ENCODE data around the gene TRERF1.
"Not testable (repeated sequence)": the region's sequence is repeated elsewhere in the genome, so short reads cannot be mapped to it uniquely, and the experiment has no call there.

TRERF1 gene

GRCh38 chr6:42217519-42218367 is 234.0 kb downstream of the TRERF1 start, which contains the start of gene MRPS10:
MRPS10 (minus strand) TSS chr6:42217861; CDS start chr6:42217849, 12 bp downstream.
- TF ChIP-seq, protein P1, sequence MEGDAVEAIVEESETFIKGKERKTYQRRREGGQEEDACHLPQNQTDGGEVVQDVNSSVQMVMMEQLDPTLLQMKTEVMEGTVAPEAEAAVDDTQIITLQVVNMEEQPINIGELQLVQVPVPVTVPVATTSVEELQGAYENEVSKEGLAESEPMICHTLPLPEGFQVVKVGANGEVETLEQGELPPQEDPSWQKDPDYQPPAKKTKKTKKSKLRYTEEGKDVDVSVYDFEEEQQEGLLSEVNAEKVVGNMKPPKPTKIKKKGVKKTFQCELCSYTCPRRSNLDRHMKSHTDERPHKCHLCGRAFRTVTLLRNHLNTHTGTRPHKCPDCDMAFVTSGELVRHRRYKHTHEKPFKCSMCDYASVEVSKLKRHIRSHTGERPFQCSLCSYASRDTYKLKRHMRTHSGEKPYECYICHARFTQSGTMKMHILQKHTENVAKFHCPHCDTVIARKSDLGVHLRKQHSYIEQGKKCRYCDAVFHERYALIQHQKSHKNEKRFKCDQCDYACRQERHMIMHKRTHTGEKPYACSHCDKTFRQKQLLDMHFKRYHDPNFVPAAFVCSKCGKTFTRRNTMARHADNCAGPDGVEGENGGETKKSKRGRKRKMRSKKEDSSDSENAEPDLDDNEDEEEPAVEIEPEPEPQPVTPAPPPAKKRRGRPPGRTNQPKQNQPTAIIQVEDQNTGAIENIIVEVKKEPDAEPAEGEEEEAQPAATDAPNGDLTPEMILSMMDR (conservative IDR thresholded peaks at IDR 0.05; ENCODE audit: low read length), result no peak
- H3K4me3 ChIP-seq (ENCODE audit: low read length), result peak within 1 kb of the TSS; percentile 95
- DNase-seq (ENCODE audit: low read depth), result peak; percentile 97

DNA sequence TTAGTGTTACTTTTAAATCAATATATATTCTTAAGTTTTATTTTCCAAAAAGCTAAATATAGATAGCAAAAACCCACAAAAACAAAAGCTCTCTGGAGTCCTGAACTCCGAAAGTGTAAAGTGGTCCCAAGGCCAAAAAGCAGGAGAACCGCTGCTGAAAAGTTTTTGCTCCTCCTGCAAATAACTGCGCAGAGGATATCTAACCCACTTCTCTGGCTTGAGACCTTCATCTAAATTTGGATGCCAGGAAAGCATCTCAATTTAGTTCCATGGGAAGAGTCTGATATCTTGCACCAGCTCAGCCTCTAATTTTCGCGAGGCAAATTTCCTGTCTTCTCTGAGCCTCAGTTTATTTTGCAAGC is 234.6 kb downstream of the TRERF1 start:
- TF ChIP-seq, protein P1 (conservative IDR thresholded peaks at IDR 0.05; ENCODE audit: low read length), result no peak
- peak overlapping the region; percentile 95 for H3K4me3 ChIP-seq (ENCODE audit: low read length)
- no peak for DNase-seq (ENCODE audit: low read depth)

DNA sequence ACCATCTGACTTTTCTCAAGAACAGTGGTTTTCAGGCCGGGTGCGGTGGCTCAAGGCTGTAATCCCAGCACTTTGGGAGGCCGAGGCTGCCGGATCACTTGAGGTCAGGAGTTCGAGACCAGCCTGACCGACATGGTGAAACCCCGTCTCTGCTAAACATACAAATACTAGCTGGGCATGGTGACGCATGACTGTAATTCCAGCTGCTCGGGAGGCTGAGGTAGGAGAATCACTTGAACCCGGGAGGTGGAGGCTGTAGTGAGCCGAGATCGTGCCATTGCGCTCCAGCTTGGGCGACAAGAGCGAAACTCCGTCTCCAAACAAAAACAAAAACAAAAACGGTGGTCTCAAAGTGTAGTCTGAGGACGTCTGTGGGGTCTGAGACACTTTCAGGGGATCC is 235.2 kb downstream of the TRERF1 start:
- H3K4me3 ChIP-seq (ENCODE audit: low read length), result peak overlapping the region; percentile 95
- not testable (repeated sequence) for DNase-seq (ENCODE audit: low read depth)

- no peak overlapping the region for H3K4me3 ChIP-seq (ENCODE audit: low read length)
- DNase-seq (ENCODE audit: low read depth), result no peak
- TF ChIP-seq, protein P1 (conservative IDR thresholded peaks at IDR 0.05; ENCODE audit: low read length), result no peak
Observed at GRCh38 chr6:42212442-42212841, 239.3 kb downstream of the TRERF1 start.

GRCh38 chr6:42211726-42212125 is 240.0 kb downstream of the TRERF1 start:
- H3K4me3 ChIP-seq (ENCODE audit: low read length), result no peak overlapping the region
- DNase-seq (ENCODE audit: low read depth), result no peak
- TF ChIP-seq, protein P1 (conservative IDR thresholded peaks at IDR 0.05; ENCODE audit: low read length), result no peak

DNA sequence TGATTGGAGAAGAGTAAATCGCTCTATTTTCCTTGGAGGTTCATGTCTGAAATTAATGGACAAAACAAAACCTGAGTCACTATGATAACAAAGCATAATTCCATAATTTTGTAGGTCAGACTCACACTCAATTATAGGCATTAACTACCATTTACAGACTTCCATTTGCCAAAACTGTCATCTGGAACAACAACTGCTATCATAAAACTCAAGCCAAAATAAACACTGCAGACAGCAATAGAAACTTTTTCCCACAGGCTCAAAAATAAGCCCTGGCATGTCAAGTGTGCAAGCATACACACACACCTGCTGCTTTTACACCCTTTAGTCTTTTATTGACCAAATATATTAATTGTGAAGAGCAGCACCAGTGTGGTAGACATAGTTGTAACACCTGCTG is 241.2 kb downstream of the TRERF1 start:
- TF ChIP-seq, protein P1 (conservative IDR thresholded peaks at IDR 0.05; ENCODE audit: low read length), result no peak
- no peak overlapping the region for H3K4me3 ChIP-seq (ENCODE audit: low read length)
- no peak for DNase-seq (ENCODE audit: low read depth)

GRCh38 chr6:42207559-42207958 is 244.2 kb downstream of the TRERF1 start:
- H3K4me3 ChIP-seq (ENCODE audit: low read length); DNase-seq (ENCODE audit: low read depth): not testable (repeated sequence)

GRCh38 chr6:42204768-42205282 is 246.9 kb downstream of the TRERF1 start:
- TF ChIP-seq, protein P1 (conservative IDR thresholded peaks at IDR 0.05; ENCODE audit: low read length), result no peak
- DNase-seq (ENCODE audit: low read depth), result no peak
- H3K4me3 ChIP-seq (ENCODE audit: low read length), result no peak overlapping the region
